HAP-1 (cell line): Measurements from ENCODE around the gene GGNBP2.
A peak's percentile ranks its signal among the peaks of the same experiment; 100 is the strongest.

Experiments
- DNase-seq, 2 experiments: peaks; one replicate each; pipeline ENCODE4 v3.0.0-alpha.2; 2016 to 2020; ENCODE audit warnings: low spot score in 2 of 2
- H3K27me3 ChIP-seq: fragments of 250-450 bp; sonication (Bioruptor Pico); 2 replicates; pipeline ENCODE4 v1.5.1; 2020; ENCODE audit warnings: low read depth, mild to moderate bottlenecking, moderate library complexity
- H3K36me3 ChIP-seq: fragments of 250-450 bp; sonication (Bioruptor Pico); replicated peaks from 2 replicates; pipeline ENCODE4 v1.5.1; 2020; ENCODE audit warnings: mild to moderate bottlenecking
- H3K4me1 ChIP-seq: fragments of 250-450 bp; sonication (Bioruptor Pico); 2 replicates; pipeline ENCODE4 v1.5.1; 2020; ENCODE audit warnings: mild to moderate bottlenecking
- H3K4me3 ChIP-seq: fragments of 250-450 bp; sonication (Bioruptor Pico); 2 replicates; pipeline ENCODE4 v1.5.1; 2020; ENCODE audit warnings: mild to moderate bottlenecking, moderate library complexity
- H3K9me3 ChIP-seq: fragments of 250-450 bp; sonication (Bioruptor Pico); 2 replicates; pipeline ENCODE4 v1.5.1; 2020; ENCODE audit warnings: mild to moderate bottlenecking, moderate library complexity
- in situ Hi-C: fragments of 300-500 bp; cut with MboI; formaldehyde crosslinking; loops from 3 replicates; pipeline ENCODE4 v1.14.3; 2020; ENCODE audit warnings: low sequenced_read_pairs, inconsistent platforms, mixed read lengths

The GGNBP2 gene

DNA sequence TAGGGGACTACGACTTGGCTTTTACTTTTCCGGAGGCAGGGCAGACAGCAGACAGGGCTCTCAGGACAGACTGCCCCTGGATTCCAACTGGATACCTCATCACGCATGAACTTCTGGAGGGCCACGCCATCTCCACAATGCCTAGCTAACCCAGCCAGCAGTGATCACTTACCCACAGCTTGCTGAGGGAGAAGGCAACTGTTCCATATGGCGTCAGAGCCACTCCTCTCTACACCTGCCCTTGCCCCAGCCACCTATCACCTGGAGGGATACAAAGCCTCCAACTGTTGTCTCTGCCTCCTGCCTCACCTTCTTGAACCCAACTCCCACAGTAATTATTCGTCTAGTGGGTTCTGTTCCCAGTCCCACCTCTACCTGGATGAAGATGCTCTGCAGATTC, 18.8 kb upstream of the GGNBP2 start:
- Histone ChIP-seq H3K4me3 (no peak overlapping the region), H3K9me3 (no peaks in the 10 kb centered on the region), H3K27me3 (no peaks in the 10 kb centered on the region), H3K36me3 (peaks cover 84% of the 10 kb centered on the region), H3K4me1 (peaks cover 3% of the 10 kb centered on the region; the same call in 1 of the 2 replicates)
- in situ Hi-C loops, result no loop called here
- no peak for DNase-seq

DNA sequence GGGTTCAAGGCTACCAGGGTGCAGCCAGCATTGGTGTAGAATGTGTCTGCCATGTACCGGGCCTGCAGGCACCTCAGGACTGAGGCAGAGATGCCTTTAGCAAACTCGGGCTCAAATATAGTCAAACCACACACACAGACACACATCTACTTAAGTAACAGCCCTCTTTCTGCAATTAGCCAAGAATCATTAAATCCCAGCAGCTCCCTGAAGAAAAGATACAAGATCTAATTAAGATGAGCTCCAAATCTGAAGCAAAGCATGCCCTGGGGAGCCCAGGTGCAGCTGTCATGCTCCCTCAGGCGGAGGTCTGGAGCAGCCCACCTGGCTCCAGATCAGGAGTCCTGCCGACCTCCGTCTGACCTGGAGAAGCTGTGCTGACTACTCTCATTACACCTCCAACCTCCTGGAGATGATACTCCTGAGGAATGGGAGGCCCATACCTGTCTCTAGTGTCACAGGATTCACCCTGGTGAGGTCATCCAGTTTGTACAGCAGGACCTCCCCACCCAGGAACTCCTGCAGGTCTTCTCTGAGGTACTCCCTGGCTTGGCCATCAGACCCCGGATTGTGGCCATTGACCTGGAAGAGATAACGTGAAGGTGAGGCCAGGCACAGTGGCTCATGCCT, 17.0 kb upstream of the GGNBP2 start:
- Histone ChIP-seq H3K36me3 (peaks cover 88% of the 10 kb centered on the region), H3K4me3 (no peak overlapping the region), H3K9me3 (no peaks in the 10 kb centered on the region), H3K4me1 (no peaks in the 10 kb centered on the region; the same call in 1 of the 2 replicates), H3K27me3 (no peaks in the 10 kb centered on the region)
- DNase-seq, result no peak
- in situ Hi-C loops, result no loop called here

DNA sequence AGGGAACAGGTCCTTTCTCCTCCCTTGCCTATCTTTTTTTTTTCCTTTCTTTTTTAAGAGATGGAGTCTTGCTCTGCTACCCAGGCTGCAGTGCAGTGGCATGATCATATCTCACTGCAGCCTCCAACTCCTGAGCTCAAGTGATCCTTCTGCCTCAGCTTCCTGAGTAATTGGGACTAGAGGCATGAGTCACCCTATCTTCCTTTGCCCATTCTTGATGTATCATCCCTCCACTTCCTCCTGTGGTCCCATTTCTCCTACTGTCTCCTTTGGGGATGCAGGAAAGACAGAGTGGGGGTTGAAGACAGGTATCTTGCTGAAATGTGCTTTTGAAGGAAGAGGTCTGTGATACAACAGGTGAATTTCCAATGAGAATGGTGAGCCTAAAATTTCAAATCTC, 15.6 kb upstream of the GGNBP2 start:
- Histone ChIP-seq H3K27me3 (no peaks in the 10 kb centered on the region), H3K36me3 (peaks cover 89% of the 10 kb centered on the region), H3K9me3 (no peaks in the 10 kb centered on the region), H3K4me1 (peaks cover 7% of the 10 kb centered on the region; the same call in 1 of the 2 replicates), H3K4me3 (no peak overlapping the region)
- in situ Hi-C loops, result no loop called here
- no peak for DNase-seq

DNA sequence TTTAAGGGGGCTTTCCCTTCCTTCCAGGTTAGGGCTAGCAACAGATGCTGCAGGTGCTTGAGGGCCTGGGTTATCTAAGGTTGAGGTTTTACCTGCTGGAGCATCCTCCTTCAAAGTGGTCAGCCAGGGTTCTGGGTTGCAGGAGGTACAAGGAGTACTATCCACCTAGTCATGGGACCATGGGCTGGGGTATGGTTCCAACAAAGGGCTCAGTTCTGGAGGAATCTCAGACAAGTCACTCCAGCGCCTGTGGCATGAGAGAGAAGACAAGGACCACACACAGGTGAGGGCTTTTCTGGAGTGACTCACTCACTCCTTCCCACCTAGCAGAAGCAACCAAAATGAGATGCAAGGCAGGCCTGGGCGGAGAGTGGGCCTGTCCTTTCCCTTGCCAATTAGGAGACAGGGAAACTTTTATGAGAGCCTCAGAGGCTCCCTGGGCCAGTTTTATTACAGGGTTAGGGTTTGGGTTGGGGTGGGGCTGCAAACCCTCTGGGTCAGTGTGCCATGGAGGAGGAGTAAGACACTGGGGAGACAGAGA, 12.2 kb upstream of the GGNBP2 start:
- Histone ChIP-seq H3K9me3 (0 out of 2 replicates have a peak, but pooled peaks cover 4% of the 10 kb centered on the region), H3K27me3 (no peaks in the 10 kb centered on the region), H3K4me1 (peaks cover 12% of the 10 kb centered on the region), H3K4me3 (no peak overlapping the region), H3K36me3 (peaks cover 68% of the 10 kb centered on the region)
- in situ Hi-C loops, result no loop called here
- DNase-seq, result no peak

DNA sequence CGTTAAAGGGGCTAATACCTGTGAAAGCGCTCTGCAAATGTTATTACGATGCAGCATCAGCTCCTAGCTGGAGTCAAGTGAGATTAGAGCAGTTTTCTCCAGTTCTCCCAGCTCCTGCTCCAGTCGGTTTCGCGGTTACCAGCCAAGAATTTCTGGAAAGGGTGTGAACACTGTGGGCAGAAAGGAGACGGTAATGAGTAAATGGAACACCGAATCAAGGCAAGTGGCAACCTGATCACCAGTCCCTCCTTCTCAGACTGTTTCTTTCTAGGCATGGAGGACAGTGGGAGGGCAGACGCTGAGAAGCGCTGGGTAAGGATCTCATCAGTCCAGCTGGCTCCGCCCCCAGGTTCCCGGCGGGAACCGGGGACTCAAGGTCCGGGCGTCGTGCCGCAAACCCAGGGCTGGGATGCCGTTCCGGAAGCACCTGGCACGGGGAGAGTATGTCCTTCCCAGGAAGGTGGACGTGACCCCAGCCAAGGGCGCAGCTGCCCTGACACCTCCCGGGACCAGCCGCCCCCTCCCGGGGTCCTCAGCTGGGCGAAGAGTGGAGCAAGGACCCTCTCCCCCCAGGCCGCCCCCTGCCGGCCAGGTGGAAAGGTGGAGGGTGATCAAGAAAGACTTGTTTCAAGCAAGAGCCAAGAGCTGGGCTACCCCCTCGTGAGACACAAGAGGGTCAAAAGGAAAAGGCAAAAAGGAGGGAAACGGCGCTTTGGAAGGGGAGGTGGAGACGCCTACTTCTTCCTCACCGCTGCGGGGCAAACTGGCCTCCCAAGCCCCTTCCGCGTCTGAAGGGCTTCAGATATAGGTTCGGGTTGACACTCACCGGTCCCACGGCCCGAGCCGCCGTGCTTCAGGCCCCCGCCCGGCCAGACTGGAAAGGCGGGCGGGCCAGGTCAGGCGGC, 10.5 kb upstream of the GGNBP2 start:
- peak; percentile 62 to 87 for DNase-seq
- Histone ChIP-seq H3K4me1 (peaks cover 12% of the 10 kb centered on the region), H3K27me3 (no peaks in the 10 kb centered on the region), H3K9me3 (0 out of 2 replicates have a peak, but pooled peaks cover 4% of the 10 kb centered on the region), H3K36me3 (peaks cover 69% of the 10 kb centered on the region), H3K4me3 (peak overlapping the region; percentile 61)
- in situ Hi-C loops, result no loop called here

DNA sequence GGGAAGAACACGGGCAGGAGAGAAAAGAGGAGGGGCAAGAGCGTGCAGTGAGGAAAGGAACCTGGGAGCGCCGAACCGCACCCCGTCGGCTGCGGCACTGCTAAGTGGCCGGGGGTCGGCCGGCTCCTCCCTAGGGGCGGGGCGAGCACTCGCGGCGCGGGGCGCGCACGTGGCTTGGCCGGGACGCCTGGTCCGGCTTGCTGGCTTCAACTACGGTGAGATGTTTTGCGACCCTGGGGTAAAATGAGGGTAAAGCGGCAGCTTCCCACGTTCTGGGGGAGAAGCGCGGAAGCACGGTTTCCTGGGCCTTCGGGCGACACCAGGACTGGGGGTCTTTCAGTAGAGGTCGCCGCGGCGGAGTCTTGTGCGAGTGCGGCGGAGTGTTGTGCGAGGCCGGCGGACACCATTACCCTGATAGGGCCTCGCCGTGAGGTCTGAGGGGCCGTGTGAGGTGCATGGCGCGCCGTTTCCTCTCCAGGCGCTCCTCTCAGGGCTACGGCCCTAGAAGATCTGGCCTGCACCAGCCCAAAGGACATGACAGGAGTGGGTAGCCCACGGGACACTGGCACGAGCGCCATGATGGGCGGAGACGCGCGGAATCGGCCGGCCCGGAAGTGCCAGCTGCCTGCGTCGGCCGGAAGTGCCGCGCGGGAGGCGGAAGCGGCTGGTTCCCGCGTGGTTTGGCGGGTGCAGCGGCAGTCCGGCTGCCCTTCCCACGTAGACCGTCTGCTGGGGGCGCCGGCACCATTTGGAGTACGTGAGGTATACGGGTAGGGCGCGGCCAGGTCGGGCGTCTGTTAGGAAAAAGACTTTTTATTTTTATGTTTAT, 9.7 kb upstream of the GGNBP2 start, which contains the start of the genes MYO19 and PIGW:
MYO19 (minus strand) TSS at position 29 of the 829 bp plus-strand sequence. CDS start 2,330 bp downstream, outside the sequence.
PIGW (plus strand) TSS at position 148 of the 829 bp plus-strand sequence. CDS start 2,115 bp downstream, outside the sequence.
- Histone ChIP-seq H3K4me1 (peaks cover 12% of the 10 kb centered on the region), H3K27me3 (no peaks in the 10 kb centered on the region), H3K4me3 (peak within 1 kb of the TSS; percentile 61), H3K36me3 (peaks cover 61% of the 10 kb centered on the region), H3K9me3 (0 out of 2 replicates have a peak, but pooled peaks cover 4% of the 10 kb centered on the region)
- in situ Hi-C loops, result no loop called here
- DNase-seq, result peak; percentile 92 to 95

DNA sequence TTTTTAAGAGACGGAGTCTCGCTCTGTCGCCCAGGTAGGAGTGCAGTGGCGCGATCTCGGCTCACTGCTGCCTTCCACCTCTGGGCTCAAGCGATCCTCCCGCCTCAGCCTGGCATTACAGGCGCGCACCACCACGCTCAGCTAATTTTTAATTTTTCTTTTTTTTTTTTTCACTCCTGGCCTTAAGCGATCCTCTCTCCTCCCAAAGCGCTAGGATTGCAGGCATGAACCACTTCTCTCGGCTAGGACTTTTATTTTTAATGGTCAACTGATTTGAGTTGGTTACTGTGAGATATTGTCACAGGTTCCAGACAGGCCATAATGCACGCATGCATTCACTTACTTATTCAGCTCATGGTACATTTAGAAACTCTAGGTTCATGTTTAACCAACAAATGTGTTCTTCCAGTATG, 9.0 kb upstream of the GGNBP2 start:
- no peaks in the 10 kb centered on the region for H3K27me3 ChIP-seq
- peaks cover 59% of the 10 kb centered on the region for H3K36me3 ChIP-seq
- in situ Hi-C loops, result no loop called here
- H3K9me3 ChIP-seq, result 0 out of 2 replicates have a peak, but pooled peaks cover 4% of the 10 kb centered on the region
- peak overlapping the region; percentile 61 for H3K4me3 ChIP-seq
- DNase-seq, result no peak
- peaks cover 12% of the 10 kb centered on the region for H3K4me1 ChIP-seq

DNA sequence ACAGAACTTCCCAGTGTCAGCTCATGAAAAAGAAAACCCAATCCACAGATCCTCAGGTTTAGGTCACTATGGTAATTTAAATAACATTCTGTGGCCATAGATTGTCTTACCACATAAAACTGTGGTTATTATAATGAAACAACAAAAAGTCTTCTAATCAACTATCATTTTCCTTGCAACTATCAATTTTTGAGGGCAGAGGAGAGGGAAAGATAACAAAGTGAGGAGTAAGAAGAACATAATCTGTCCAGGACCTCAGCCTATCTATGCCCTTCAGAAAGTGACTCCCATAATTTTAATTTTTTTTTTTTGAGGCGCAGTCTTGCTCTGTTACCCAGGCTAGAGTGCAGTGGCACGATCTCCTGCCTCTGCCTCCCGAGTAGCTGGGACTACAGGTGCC, 4.0 kb upstream of the GGNBP2 start:
- Histone ChIP-seq H3K36me3 (peaks cover 31% of the 10 kb centered on the region), H3K4me3 (no peak overlapping the region), H3K9me3 (0 out of 2 replicates have a peak, but pooled peaks cover 4% of the 10 kb centered on the region), H3K4me1 (peaks cover 12% of the 10 kb centered on the region; the same call in 1 of the 2 replicates), H3K27me3 (no peaks in the 10 kb centered on the region)
- no peak for DNase-seq
- in situ Hi-C loops, result no loop called here

DNA sequence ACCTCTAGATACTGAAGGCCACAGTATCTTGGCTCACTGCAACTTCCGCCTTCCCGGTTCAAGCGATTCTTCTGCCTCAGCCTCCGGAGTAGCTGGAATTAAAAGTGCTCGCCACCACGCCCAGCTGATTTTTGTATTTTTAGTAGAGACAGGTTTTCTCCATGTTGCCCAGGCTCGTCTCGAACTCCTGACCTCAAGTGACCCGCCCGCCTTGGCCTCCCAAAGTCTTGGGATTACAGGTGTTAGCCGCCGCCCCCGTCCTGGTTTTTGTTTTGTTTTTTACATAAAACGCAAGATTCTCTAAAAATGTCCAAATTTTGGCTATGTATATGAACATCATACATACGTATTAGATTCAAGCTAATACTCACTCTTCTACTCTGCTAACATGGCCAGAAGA, 2.0 kb upstream of the GGNBP2 start:
- Histone ChIP-seq H3K27me3 (no peaks in the 10 kb centered on the region), H3K4me1 (peaks cover 20% of the 10 kb centered on the region), H3K4me3 (no peak overlapping the region), H3K9me3 (no peaks in the 10 kb centered on the region), H3K36me3 (peaks cover 32% of the 10 kb centered on the region)
- in situ Hi-C loops, result no loop called here
- DNase-seq, result no peak

DNA sequence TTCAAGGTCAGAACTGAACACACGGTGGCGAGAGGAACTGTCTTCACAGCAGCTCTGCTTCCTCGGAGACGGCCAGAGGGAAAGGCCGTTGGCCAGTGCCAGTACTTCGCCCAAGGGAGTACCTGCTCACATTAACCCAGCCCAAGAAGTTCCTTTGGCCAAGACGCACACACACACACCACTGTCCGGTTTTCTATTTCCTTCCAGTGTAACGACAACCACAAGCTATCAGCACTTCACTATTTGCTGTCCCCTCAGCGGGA, 744 bp upstream of the GGNBP2 start:
- Histone ChIP-seq H3K9me3 (no peaks in the 10 kb centered on the region), H3K27me3 (no peaks in the 10 kb centered on the region), H3K36me3 (peaks cover 19% of the 10 kb centered on the region), H3K4me1 (peaks cover 26% of the 10 kb centered on the region), H3K4me3 (peak overlapping the region; percentile 98)
- in situ Hi-C loops, result no loop called here
- DNase-seq, result peak; percentile 49 to 60

DNA sequence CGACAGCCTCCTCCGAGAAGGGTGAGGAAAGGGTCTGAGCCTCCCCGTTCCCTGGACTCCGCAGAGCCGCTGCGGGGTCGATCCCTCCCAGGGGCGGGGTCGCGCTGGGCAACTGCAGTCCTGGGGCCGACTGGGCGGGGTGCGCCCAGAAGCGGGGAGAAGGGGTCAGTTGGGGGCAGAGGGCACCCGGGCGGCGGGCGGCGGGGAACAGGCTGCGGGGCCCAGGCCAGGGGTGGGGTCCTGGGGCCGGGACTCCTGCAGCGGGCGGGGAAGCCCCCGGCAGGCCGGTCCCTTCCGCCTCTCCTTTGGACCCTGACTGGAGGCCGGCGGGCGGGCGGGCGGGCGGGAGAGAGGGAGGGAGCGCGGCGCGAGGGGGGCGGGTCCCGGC, 352 bp downstream of the GGNBP2 start:
- in situ Hi-C loops, result no loop called here

DNA sequence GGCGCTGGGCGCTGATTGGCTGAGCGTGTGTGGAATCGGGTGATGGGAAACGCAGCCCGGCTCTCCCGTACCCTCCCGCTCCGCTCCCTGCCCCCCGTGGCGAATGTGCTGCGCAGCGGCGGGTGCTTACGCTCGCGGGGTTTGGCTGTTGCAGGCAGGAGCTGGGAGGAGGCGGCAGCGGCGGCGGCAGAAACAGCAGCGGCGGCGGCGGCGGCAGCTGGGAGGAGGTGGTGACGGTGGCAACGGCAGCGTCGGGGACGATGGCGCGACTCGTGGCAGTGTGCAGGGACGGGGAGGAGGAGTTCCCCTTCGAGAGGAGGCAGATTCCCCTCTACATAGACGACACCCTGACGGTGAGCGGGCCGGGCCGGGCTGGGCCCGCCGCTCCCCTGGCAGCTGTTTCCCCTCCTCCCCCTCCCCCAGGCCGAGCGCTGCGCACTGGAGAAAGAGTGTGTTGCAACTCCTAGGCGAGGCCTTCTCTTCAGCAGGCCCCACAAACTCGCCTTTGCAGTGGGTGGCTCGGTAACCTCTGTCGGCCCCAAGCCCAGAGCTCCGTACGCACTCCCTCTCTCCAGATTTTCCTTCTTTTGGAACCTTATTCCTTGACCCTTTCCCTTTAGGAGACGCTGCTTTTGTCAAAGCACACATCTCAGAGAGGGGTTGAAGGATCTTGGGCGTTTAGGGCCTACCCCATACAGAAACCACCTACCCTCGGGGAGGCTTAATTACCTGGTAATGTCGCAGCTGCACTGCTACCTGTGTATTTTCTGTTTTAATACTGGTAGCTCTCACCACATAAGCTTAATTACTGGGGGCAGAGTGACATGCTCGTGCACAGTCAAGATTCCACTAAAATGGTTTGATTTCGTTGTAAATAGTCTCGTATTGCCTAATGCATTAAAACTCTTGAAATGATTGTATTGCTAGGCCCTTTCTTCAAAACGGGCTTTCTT, 1.0 kb downstream of the GGNBP2 start:
- Histone ChIP-seq H3K27me3 (no peaks in the 10 kb centered on the region), H3K4me3 (peak overlapping the region; percentile 98), H3K4me1 (peaks cover 31% of the 10 kb centered on the region), H3K9me3 (no peaks in the 10 kb centered on the region), H3K36me3 (peaks cover 16% of the 10 kb centered on the region)
- peak; percentile 96 to 99 for DNase-seq
- in situ Hi-C loops, result no loop called here

More for the DNA sequence above, 352 bp downstream of the GGNBP2 start:
- H3K9me3 ChIP-seq, result no peaks in the 10 kb centered on the region
- peaks cover 26% of the 10 kb centered on the region for H3K4me1 ChIP-seq
- H3K36me3 ChIP-seq, result peaks cover 16% of the 10 kb centered on the region
- DNase-seq, result no peak
- peak overlapping the region; percentile 98 for H3K4me3 ChIP-seq
- H3K27me3 ChIP-seq, result no peaks in the 10 kb centered on the region
